ENCODE data around the gene TTN. TPM values are rescaled to one million over a fixed set of nuclear protein-coding genes. Genes with fewer than 3 reads are reported as not detected.

Gene TTN
- total RNA-seq, 4 donors from 2014 or later: 1.8 to 10.0 (median 7.2) TPM

GRCh38 chr2:178641498-178641897, 165.7 kb downstream of the TTN start:
- Histone ChIP-seq H3K4me3 (no peak overlapping the region), H3K36me3 (no peaks in the 10 kb centered on the region), H3K27me3 (no peaks in the 10 kb centered on the region), H3K4me1 (no peaks in the 10 kb centered on the region), H3K9me3 (no peaks in the 10 kb centered on the region), H3K27ac (no peak overlapping the region)
- TF ChIP-seq CTCF (IDR thresholded peaks at IDR 0.05): no peak
- no peak for TF ChIP-seq POLR2A (IDR thresholded peaks at IDR 0.05)
- DNase-seq: no peak
- intact Hi-C loops (cut with DNase I; ENCODE audit: low total_unique reads): no loop called here

- Histone ChIP-seq H3K27me3 (no peaks in the 10 kb centered on the region), H3K9me3 (no peaks in the 10 kb centered on the region), H3K27ac (no peak overlapping the region), H3K4me1 (no peaks in the 10 kb centered on the region), H3K4me3 (no peak overlapping the region), H3K36me3 (no peaks in the 10 kb centered on the region)
- intact Hi-C loops (cut with DNase I; ENCODE audit: low total_unique reads): no loop called here
- no peak for TF ChIP-seq POLR2A (IDR thresholded peaks at IDR 0.05)
- no peak for TF ChIP-seq CTCF (IDR thresholded peaks at IDR 0.05)
- DNase-seq: no peak
Observed at GRCh38 chr2:178635897-178636296, 171.3 kb downstream of the TTN start.

- Histone ChIP-seq H3K27ac (no peak overlapping the region), H3K4me3 (no peak overlapping the region), H3K27me3 (no peaks in the 10 kb centered on the region), H3K9me3 (no peaks in the 10 kb centered on the region), H3K4me1 (no peaks in the 10 kb centered on the region), H3K36me3 (no peaks in the 10 kb centered on the region)
- TF ChIP-seq POLR2A (IDR thresholded peaks at IDR 0.05) (no peak), CTCF (IDR thresholded peaks at IDR 0.05) (no peak)
- intact Hi-C loops (cut with DNase I; ENCODE audit: low total_unique reads): no loop called here
- no peak for DNase-seq
Observed at GRCh38 chr2:178632729-178633128, 174.5 kb downstream of the TTN start.

GRCh38 chr2:178630581-178630980, 176.6 kb downstream of the TTN start:
- intact Hi-C loops (cut with DNase I; ENCODE audit: low total_unique reads): no loop called here
- Histone ChIP-seq H3K4me1 (no peaks in the 10 kb centered on the region), H3K27me3 (no peaks in the 10 kb centered on the region), H3K36me3 (no peaks in the 10 kb centered on the region), H3K4me3 (no peak overlapping the region), H3K27ac (no peak overlapping the region), H3K9me3 (no peaks in the 10 kb centered on the region)
- no peak for TF ChIP-seq POLR2A (IDR thresholded peaks at IDR 0.05)
- TF ChIP-seq CTCF (IDR thresholded peaks at IDR 0.05): no peak
- DNase-seq: no peak

GRCh38 chr2:178629463-178629862, 177.8 kb downstream of the TTN start:
- H3K27me3 ChIP-seq: no peaks in the 10 kb centered on the region
- no peaks in the 10 kb centered on the region for H3K4me1 ChIP-seq
- no peak overlapping the region for H3K27ac ChIP-seq
- no peaks in the 10 kb centered on the region for H3K36me3 ChIP-seq
- no peak for TF ChIP-seq CTCF (IDR thresholded peaks at IDR 0.05)
- H3K9me3 ChIP-seq: no peaks in the 10 kb centered on the region
- DNase-seq: no peak
- intact Hi-C loops (cut with DNase I; ENCODE audit: low total_unique reads): no loop called here
- H3K4me3 ChIP-seq: no peak overlapping the region

All from uterus (tissue), 4 donors.